H1 (cell line): ENCODE results near the gene CSH1. TPM values are rescaled to one million over a fixed set of nuclear protein-coding genes. Genes with fewer than 3 reads are reported as not detected.

Source experiments
- CTCF ChIA-PET: fragments of 300-600 bp; sonication (Branson Sonifier 250); formaldehyde crosslinking; loops from one replicate; lab custom pipeline; 2021; ENCODE audit not compliant: partially characterized antibody; lab: Charles Lee
- POLR2A ChIA-PET: fragments of 300-600 bp; sonication (Branson Sonifier 250); formaldehyde crosslinking; loops from one replicate; lab custom pipeline; 2021; ENCODE audit warnings: inconsistent platforms; ENCODE audit not compliant: partially characterized antibody; lab: Charles Lee
- DNase-seq, 2 experiments: peaks; one replicate each; pipeline versions ENCODE4 v3.0.0 to v3.0.0-alpha.2; 2010 to 2022; ENCODE audit warnings: low spot score in 2 of 2, low read depth in 1 of 2, mixed read lengths in 1 of 2
- FAIRE-seq: peaks from 2 replicates; lab custom pipeline; 2011; peaks lifted over from hg19 to GRCh38; lab: Jason Lieb, UNC
- H2AFZ ChIP-seq: 2 replicates; pipeline ENCODE4 v1.8.1; 2012; ENCODE audit warnings: low read length, inconsistent platforms
- H2AK5ac ChIP-seq: 2 replicates; pipeline ENCODE4 v1.6.1; 2013; ENCODE audit warnings: low read depth, low read length
- H2BK120ac ChIP-seq: replicated peaks from 2 replicates; pipeline ENCODE3; 2013; ENCODE audit warnings: low read depth, low read length, inconsistent platforms
- H2BK12ac ChIP-seq: 2 replicates; pipeline ENCODE4 v1.6.1; 2013; ENCODE audit warnings: low read depth, low read length
- H2BK15ac ChIP-seq: 2 replicates; pipeline ENCODE4 v1.6.1; 2013; ENCODE audit warnings: low read length
- H2BK20ac ChIP-seq: 2 replicates; pipeline ENCODE4 v1.6.1; 2013; ENCODE audit warnings: low read length
- H2BK5ac ChIP-seq: 2 replicates; pipeline ENCODE4 v1.6.1; 2013; ENCODE audit warnings: low read depth, low read length
- H3K14ac ChIP-seq: 2 replicates; pipeline ENCODE4 v1.6.1; 2013; ENCODE audit warnings: inconsistent platforms; ENCODE audit not compliant: insufficient read length
- H3K18ac ChIP-seq: 2 replicates; pipeline ENCODE4 v1.6.1; 2013; ENCODE audit warnings: low read length; ENCODE audit errors: extremely low read depth
- H3K23ac ChIP-seq: 2 replicates; pipeline ENCODE4 v1.6.1; 2013; ENCODE audit warnings: inconsistent platforms; ENCODE audit not compliant: insufficient read length
- H3K23me2 ChIP-seq: 2 replicates; pipeline ENCODE4 v1.6.1; 2013; ENCODE audit warnings: low read depth, low read length
- H3K27ac ChIP-seq: 2 replicates; pipeline ENCODE4 v1.6.1; 2011; ENCODE audit warnings: low read depth, low read length, inconsistent platforms
- H3K27me3 ChIP-seq, 4 experiments: replicated peaks in 1 of 4; 1 replicate in 1 of 4; 2 replicates in 3 of 4; pipeline versions ENCODE4 v1.6.1 to v1.8.1; 2011 to 2013; ENCODE audit warnings: low read length in 3 of 4, mild to moderate bottlenecking in 3 of 4, inconsistent platforms in 2 of 4, mixed read lengths in 2 of 4, moderate library complexity in 1 of 4; ENCODE audit not compliant: control insufficient read depth in 3 of 4, insufficient read depth in 3 of 4; ENCODE audit errors: extremely low read depth in 1 of 4
- H3K36me3 ChIP-seq, 4 experiments: 2 replicates each; pipeline versions ENCODE4 v1.6.1 to v1.8.1; 2011 to 2013; ENCODE audit warnings: mild to moderate bottlenecking in 4 of 4, low read length in 3 of 4, moderate library complexity in 2 of 4, control low read depth in 1 of 4, inconsistent platforms in 1 of 4; ENCODE audit not compliant: insufficient read depth in 4 of 4, control insufficient read depth in 2 of 4
- H3K4ac ChIP-seq: replicated peaks from 2 replicates; pipeline ENCODE3; 2013; ENCODE audit warnings: low read length, low read depth, mixed read lengths, inconsistent platforms; ENCODE audit not compliant: insufficient read length
- H3K4me1 ChIP-seq, 4 experiments: replicated peaks in 1 of 4; 1 replicate in 1 of 4; 2 replicates in 3 of 4; pipeline versions ENCODE4 v1.6.1 to v1.8.1; 2011 to 2013; ENCODE audit warnings: low read length in 3 of 4, inconsistent platforms in 2 of 4, mixed read lengths in 1 of 4; ENCODE audit not compliant: insufficient read depth in 4 of 4, control insufficient read depth in 3 of 4
- H3K4me2 ChIP-seq, 2 experiments: 2 replicates each; pipeline versions ENCODE4 v1.6.1 to v1.8.1; 2011 to 2013; ENCODE audit warnings: low read depth in 2 of 2, low read length in 2 of 2, control low read depth in 1 of 2, inconsistent platforms in 1 of 2, mild to moderate bottlenecking in 1 of 2; ENCODE audit not compliant: insufficient read depth in 1 of 2
- H3K4me3 ChIP-seq, 4 experiments: fragments of 200-600, 300-600 bp in 1 of 4; sonication (generic), shearing (Covaris generic), sonication (Bioruptor Twin) in 1 of 4; 2 replicates each; pipeline versions ENCODE4 v1.5.1 to v1.8.1; 2011 to 2016; ENCODE audit warnings: low read length in 4 of 4, low read depth in 3 of 4, control low read depth in 2 of 4, inconsistent platforms in 2 of 4, mild to moderate bottlenecking in 2 of 4, mixed read lengths in 1 of 4, moderate library complexity in 1 of 4; ENCODE audit not compliant: insufficient read depth in 2 of 4; ENCODE audit errors: extremely low read depth in 1 of 4
- H3K56ac ChIP-seq: replicated peaks from 2 replicates; pipeline ENCODE3; 2013; ENCODE audit warnings: low read depth, mild to moderate bottlenecking, mixed read lengths, low read length, inconsistent platforms; ENCODE audit not compliant: insufficient read length
- H3K79me1 ChIP-seq: 2 replicates; pipeline ENCODE4 v1.6.1; 2013; ENCODE audit warnings: low read depth, low read length, control low read depth
- H3K79me2 ChIP-seq, 2 experiments: 2 replicates each; pipeline versions ENCODE4 v1.6.1 to v1.8.1; 2012 to 2013; ENCODE audit warnings: low read length in 2 of 2, mild to moderate bottlenecking in 2 of 2, inconsistent platforms in 1 of 2; ENCODE audit not compliant: insufficient read depth in 2 of 2, control insufficient read depth in 1 of 2
- H3K9ac ChIP-seq, 4 experiments: replicated peaks in 1 of 4; 1 replicate in 1 of 4; 2 replicates in 3 of 4; pipeline versions ENCODE4 v1.6.1 to v1.8.1; 2011 to 2013; ENCODE audit warnings: low read depth in 3 of 4, low read length in 3 of 4, control low read depth in 2 of 4, mild to moderate bottlenecking in 2 of 4, moderate library complexity in 2 of 4, inconsistent platforms in 1 of 4; ENCODE audit errors: extremely low read depth in 1 of 4
- H3K9me3 ChIP-seq, 2 experiments: 2 replicates each; pipeline versions ENCODE4 v1.6.1 to v1.8.1; 2012 to 2013; ENCODE audit warnings: mild to moderate bottlenecking in 2 of 2, moderate library complexity in 2 of 2, control low read depth in 1 of 2, inconsistent platforms in 1 of 2, low read depth in 1 of 2, low read length in 1 of 2, mixed read lengths in 1 of 2; ENCODE audit not compliant: insufficient read depth in 2 of 2
- H4K20me1 ChIP-seq, 2 experiments: replicated peaks in 1 of 2; 2 replicates each; pipeline versions ENCODE3 to v1.8.1; 2011 to 2013; ENCODE audit warnings: inconsistent platforms in 2 of 2, low read length in 2 of 2, mild to moderate bottlenecking in 1 of 2; ENCODE audit not compliant: insufficient read depth in 2 of 2, control insufficient read depth in 1 of 2
- H4K5ac ChIP-seq: 2 replicates; pipeline ENCODE4 v1.6.1; 2013; ENCODE audit warnings: low read length, low read depth, mixed read lengths, inconsistent platforms; ENCODE audit not compliant: insufficient read length
- H4K8ac ChIP-seq: 2 replicates; pipeline ENCODE4 v1.8.0; 2013; ENCODE audit warnings: mild to moderate bottlenecking, moderate library complexity, low read length, inconsistent platforms; ENCODE audit not compliant: insufficient read depth; ENCODE audit errors: extremely low read depth
- H4K91ac ChIP-seq: replicated peaks from 2 replicates; pipeline ENCODE3; 2013; ENCODE audit warnings: low read length, mixed read lengths, inconsistent platforms; ENCODE audit not compliant: insufficient read length
- SP1 ChIP-seq: IDR thresholded peaks from 2 replicates; pipeline ENCODE4 v1.6.1; 2011; ENCODE audit warnings: low read depth, low read length
- WGBS, 2 experiments: shearing (Covaris generic) in 1 of 2; methylation state at CpG; one replicate each; pipeline versions ENCODE4 v1.1.6 to v1.1.7; 2013 to 2015; ENCODE audit warnings: low lambda C conversion rate in 2 of 2, mixed read lengths in 2 of 2, inconsistent platforms in 1 of 2, low coverage in 1 of 2, missing lambda C conversion rate in 1 of 2; ENCODE audit not compliant: insufficient replicate concordance in 2 of 2, insufficient coverage in 1 of 2, insufficient read length in 1 of 2; ENCODE audit errors: extremely low coverage in 1 of 2, missing lambda C conversion rate in 1 of 2; 5-methylcytosine and 5-hydroxymethylcytosine counted together
- polyA plus RNA-seq, 7 experiments: library from polyadenylated mRNA; depleted of rRNA in 3 of 7; stranded (reverse) in 5 of 7; unstranded in 2 of 7; fragments of >200 nt in 5 of 7; fragments of 200-250 nt in 2 of 7; gene quantifications; 1 replicate in 5 of 7; 2 replicates in 1 of 7; 4 replicates in 1 of 7; pipeline versions ENCODE4 v1.2.1 to v1.2.3, GENCODE V29; 2011 to 2013; ENCODE audit warnings: missing spikeins in 2 of 7, mixed read lengths in 2 of 7
- total RNA-seq: library from RNA; stranded (reverse); fragmentation: NEBNext Ultra II Directional; extraction: Animal tissue kit (Norgen Biotek cat#: 25700); gene quantifications from 2 replicates; pipeline ENCODE4 v1.2.1, GENCODE V29; 2021
- TF ChIP-seq, protein P1 (sequence below), 3 experiments: IDR thresholded peaks; 1 replicate in 2 of 3; 2 replicates in 1 of 3; pipeline versions ENCODE4 v1.5.1 to v1.6.1; 2011; ENCODE audit warnings: low read length in 3 of 3, mild to moderate bottlenecking in 3 of 3, inconsistent platforms in 2 of 3, low read depth in 1 of 3, moderate library complexity in 1 of 3; ENCODE audit not compliant: insufficient read depth in 1 of 3; ENCODE audit errors: control extremely low read depth in 1 of 3

The CSH1 gene
- total and polyA plus RNA-seq, 2 of the 8 experiments (the other 6 are each of a cell fraction or from before 2014, with no cell fraction given), result 0.12 TPM; not detected in 1

DNA sequence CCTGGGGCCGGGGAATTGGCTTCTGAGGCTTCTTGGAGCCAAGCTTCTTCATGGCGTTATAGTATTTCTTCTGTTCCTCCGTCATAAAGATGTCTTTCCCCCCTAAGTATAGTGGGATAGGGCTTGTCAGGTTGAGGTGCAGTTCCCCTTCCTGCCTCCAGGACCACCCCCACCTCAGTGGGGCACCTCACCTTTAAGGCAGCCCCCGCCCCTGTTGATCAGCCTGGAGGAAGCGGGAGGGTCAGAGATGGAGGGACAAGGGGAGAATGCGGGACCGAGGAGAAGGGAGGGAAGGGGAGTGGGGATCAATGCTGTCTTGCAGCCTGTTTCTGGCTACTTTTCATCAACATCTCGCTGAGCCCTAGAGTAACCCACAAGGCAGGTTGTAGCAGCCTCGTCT is 47.4 kb upstream of the CSH1 start:
- WGBS, 2 experiments, result 88% methylated on average over 9 of the region's 9 CpGs; no CpG with 5 or more reads in 1 of the 2 experiments
- DNase-seq (no peak), FAIRE-seq (no peak)
- Histone ChIP-seq H3K4me1 (peaks cover 0 to 4% (median 1%) of the 10 kb centered on the region in 4 experiments; a peak in 4 of 7 replicates), H4K5ac (no peak overlapping the region), H3K4me3 (no peak overlapping the region), H2BK120ac (no peak overlapping the region), H3K27me3 (no peaks in the 10 kb centered on the region), H2BK20ac (no peak overlapping the region), H2BK15ac (no peak overlapping the region), H4K8ac (no peak overlapping the region), H3K14ac (no peak overlapping the region), H3K18ac (no peak overlapping the region), H3K79me2 (no peaks in the 10 kb centered on the region), H4K20me1 (peaks cover 0 to 5% of the 10 kb centered on the region in 2 experiments), H3K9ac (no peak overlapping the region), H3K27ac (no peak overlapping the region), H3K79me1 (no peaks in the 10 kb centered on the region), H2BK5ac (no peak overlapping the region), H3K23ac (no peak overlapping the region), H2AFZ (no peak overlapping the region), H3K4me2 (no peak overlapping the region), H2AK5ac (no peak overlapping the region), H3K9me3 (no peaks in the 10 kb centered on the region), H3K56ac (no peak overlapping the region), H3K23me2 (no peaks in the 10 kb centered on the region), H2BK12ac (no peak overlapping the region), H4K91ac (no peak overlapping the region), H3K4ac (no peak overlapping the region), H3K36me3 (peaks cover 0 to 21% (median 1%) of the 10 kb centered on the region in 4 experiments; a peak in 4 of 8 replicates)
- no peak for TF ChIP-seq SP1
- TF ChIP-seq, protein P1, sequence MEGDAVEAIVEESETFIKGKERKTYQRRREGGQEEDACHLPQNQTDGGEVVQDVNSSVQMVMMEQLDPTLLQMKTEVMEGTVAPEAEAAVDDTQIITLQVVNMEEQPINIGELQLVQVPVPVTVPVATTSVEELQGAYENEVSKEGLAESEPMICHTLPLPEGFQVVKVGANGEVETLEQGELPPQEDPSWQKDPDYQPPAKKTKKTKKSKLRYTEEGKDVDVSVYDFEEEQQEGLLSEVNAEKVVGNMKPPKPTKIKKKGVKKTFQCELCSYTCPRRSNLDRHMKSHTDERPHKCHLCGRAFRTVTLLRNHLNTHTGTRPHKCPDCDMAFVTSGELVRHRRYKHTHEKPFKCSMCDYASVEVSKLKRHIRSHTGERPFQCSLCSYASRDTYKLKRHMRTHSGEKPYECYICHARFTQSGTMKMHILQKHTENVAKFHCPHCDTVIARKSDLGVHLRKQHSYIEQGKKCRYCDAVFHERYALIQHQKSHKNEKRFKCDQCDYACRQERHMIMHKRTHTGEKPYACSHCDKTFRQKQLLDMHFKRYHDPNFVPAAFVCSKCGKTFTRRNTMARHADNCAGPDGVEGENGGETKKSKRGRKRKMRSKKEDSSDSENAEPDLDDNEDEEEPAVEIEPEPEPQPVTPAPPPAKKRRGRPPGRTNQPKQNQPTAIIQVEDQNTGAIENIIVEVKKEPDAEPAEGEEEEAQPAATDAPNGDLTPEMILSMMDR (IDR thresholded peaks at IDR 0.05; ENCODE audit: control extremely low read depth in 1 of 3, insufficient read depth in 1 of 3, low read depth in 1 of 3, low read length in 3 of 3), result peak; percentile 15 to 40 (median 33)
- CTCF ChIA-PET, result interaction anchor here (0.7 to 6.1 kb wide), 5 partner anchors 9 to 288 kb away, joined by 3 to 64 read pairs (median 13); partner anchors contain the start of genes CSHL1 and GH1
- POLR2A ChIA-PET, result interaction anchor here (0.7 to 1.9 kb wide), 2 partner anchors 10 to 25 kb away, joined by 3 to 5 read pairs; partner anchors contain the start of gene GH1
